Measurements from ENCODE around the gene SLC25A27. TPM values are rescaled to one million over a fixed set of nuclear protein-coding genes. Genes with fewer than 3 reads are reported as not detected.

SLC25A27 gene
- polyA plus RNA-seq, 3 donors: 0.34 to 1.7 TPM; not detected in 1

GRCh38 chr6:46632053-46632452 is 20.7 kb upstream of the SLC25A27 start:
- no peak overlapping the region for H3K4me3 Mint-ChIP-seq
- no peak overlapping the region for H3K4me3 ChIP-seq (replicated peaks in 1 of 3; ENCODE audit: low read depth in 2 of 3, low read length in 3 of 3)
- no peaks in the 10 kb centered on the region for H3K27me3 ChIP-seq (ENCODE audit: control insufficient read depth in 2 of 2, insufficient read depth in 2 of 2, low read length in 2 of 2)
- H3K36me3 Mint-ChIP-seq: no peaks in the 10 kb centered on the region
- no peaks in the 10 kb centered on the region for H4K20me1 ChIP-seq (ENCODE audit: insufficient read depth, low read length)
- H3K27ac Mint-ChIP-seq: no peak overlapping the region
- no peak overlapping the region for H3K9ac ChIP-seq (ENCODE audit: insufficient read depth, low read length, poor library complexity, severe bottlenecking)
- no peaks in the 10 kb centered on the region for H3K36me3 ChIP-seq (replicated peaks in 1 of 2; ENCODE audit: control insufficient read depth in 1 of 2, insufficient read depth in 2 of 2, low read length in 2 of 2)
- no peaks in the 10 kb centered on the region for H3K4me1 ChIP-seq (ENCODE audit: control insufficient read depth in 1 of 2, insufficient read depth in 2 of 2, low read length in 2 of 2)
- no CpG with 5 or more reads among the region's 1 CpG for WGBS (ENCODE audit: insufficient coverage)
- H3K9me3 ChIP-seq (replicated peaks in 1 of 2; ENCODE audit: control insufficient read depth in 1 of 2, insufficient read depth in 1 of 2, low read length in 2 of 2): no peaks in the 10 kb centered on the region
- no peaks in the 10 kb centered on the region for H3K79me2 ChIP-seq (ENCODE audit: insufficient read depth, low read length)
- TF ChIP-seq, protein P1, sequence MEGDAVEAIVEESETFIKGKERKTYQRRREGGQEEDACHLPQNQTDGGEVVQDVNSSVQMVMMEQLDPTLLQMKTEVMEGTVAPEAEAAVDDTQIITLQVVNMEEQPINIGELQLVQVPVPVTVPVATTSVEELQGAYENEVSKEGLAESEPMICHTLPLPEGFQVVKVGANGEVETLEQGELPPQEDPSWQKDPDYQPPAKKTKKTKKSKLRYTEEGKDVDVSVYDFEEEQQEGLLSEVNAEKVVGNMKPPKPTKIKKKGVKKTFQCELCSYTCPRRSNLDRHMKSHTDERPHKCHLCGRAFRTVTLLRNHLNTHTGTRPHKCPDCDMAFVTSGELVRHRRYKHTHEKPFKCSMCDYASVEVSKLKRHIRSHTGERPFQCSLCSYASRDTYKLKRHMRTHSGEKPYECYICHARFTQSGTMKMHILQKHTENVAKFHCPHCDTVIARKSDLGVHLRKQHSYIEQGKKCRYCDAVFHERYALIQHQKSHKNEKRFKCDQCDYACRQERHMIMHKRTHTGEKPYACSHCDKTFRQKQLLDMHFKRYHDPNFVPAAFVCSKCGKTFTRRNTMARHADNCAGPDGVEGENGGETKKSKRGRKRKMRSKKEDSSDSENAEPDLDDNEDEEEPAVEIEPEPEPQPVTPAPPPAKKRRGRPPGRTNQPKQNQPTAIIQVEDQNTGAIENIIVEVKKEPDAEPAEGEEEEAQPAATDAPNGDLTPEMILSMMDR (IDR thresholded peaks at IDR 0.05): no peak
- H3K27me3 Mint-ChIP-seq (ENCODE audit: low read depth in 3 of 3): peaks cover 0 to 2% (median 0%) of the 10 kb centered on the region in 3 donors
- no peak for DNase-seq
- H3K9me3 Mint-ChIP-seq: no peaks in the 10 kb centered on the region
- H2AFZ ChIP-seq (ENCODE audit: insufficient read depth, low read depth, low read length, poor library complexity, severe bottlenecking): no peak overlapping the region
- H3K4me1 Mint-ChIP-seq: no peaks in the 10 kb centered on the region
- intact Hi-C loops (cut with micrococcal nuclease): no loop called here
- no peak overlapping the region for H3K27ac ChIP-seq (ENCODE audit: low read depth in 1 of 2, low read length in 2 of 2)
- H3K4me2 ChIP-seq (replicated peaks; ENCODE audit: extremely low read depth, low read length, poor library complexity, severe bottlenecking): no peak overlapping the region

GRCh38 chr6:46635462-46635861 is 17.3 kb upstream of the SLC25A27 start:
- H3K9me3 ChIP-seq (replicated peaks in 1 of 2; ENCODE audit: control insufficient read depth in 1 of 2, insufficient read depth in 1 of 2, low read length in 2 of 2): no peaks in the 10 kb centered on the region
- Mint-ChIP-seq H3K4me1 (no peaks in the 10 kb centered on the region), H3K4me3 (no peak overlapping the region), H3K27me3 (ENCODE audit: low read depth in 3 of 3) (peaks cover 0 to 3% (median 2%) of the 10 kb centered on the region in 3 donors), H3K36me3 (no peaks in the 10 kb centered on the region), H3K9me3 (no peaks in the 10 kb centered on the region), H3K27ac (no peak overlapping the region)
- H3K4me3 ChIP-seq (replicated peaks in 1 of 3; ENCODE audit: low read depth in 2 of 3, low read length in 3 of 3): no peak overlapping the region
- H3K27ac ChIP-seq (ENCODE audit: low read depth in 1 of 2, low read length in 2 of 2): no peak overlapping the region
- H3K36me3 ChIP-seq (replicated peaks in 1 of 2; ENCODE audit: control insufficient read depth in 1 of 2, insufficient read depth in 2 of 2, low read length in 2 of 2): no peaks in the 10 kb centered on the region
- intact Hi-C loops (cut with micrococcal nuclease): no loop called here
- no peaks in the 10 kb centered on the region for H3K79me2 ChIP-seq (ENCODE audit: insufficient read depth, low read length)
- H3K4me2 ChIP-seq (replicated peaks; ENCODE audit: extremely low read depth, low read length, poor library complexity, severe bottlenecking): no peak overlapping the region
- no peak overlapping the region for H2AFZ ChIP-seq (ENCODE audit: insufficient read depth, low read depth, low read length, poor library complexity, severe bottlenecking)
- H3K9ac ChIP-seq (ENCODE audit: insufficient read depth, low read length, poor library complexity, severe bottlenecking): no peak overlapping the region
- H3K27me3 ChIP-seq (ENCODE audit: control insufficient read depth in 2 of 2, insufficient read depth in 2 of 2, low read length in 2 of 2): no peaks in the 10 kb centered on the region
- 98% methylated on average over 4 of the region's 6 CpGs for WGBS (ENCODE audit: insufficient coverage)
- H3K4me1 ChIP-seq (ENCODE audit: control insufficient read depth in 1 of 2, insufficient read depth in 2 of 2, low read length in 2 of 2): no peaks in the 10 kb centered on the region
- TF ChIP-seq, protein P1 (IDR thresholded peaks at IDR 0.05): no peak
- no peak for DNase-seq
- H4K20me1 ChIP-seq (ENCODE audit: insufficient read depth, low read length): no peaks in the 10 kb centered on the region

Data from CD14-positive monocyte (primary cell).